ENCODE data around the gene YJU2.
"Not testable (repeated sequence)": the region's sequence is repeated elsewhere in the genome, so short reads cannot be mapped to it uniquely, and the experiment has no call there.

The YJU2 gene

DNA sequence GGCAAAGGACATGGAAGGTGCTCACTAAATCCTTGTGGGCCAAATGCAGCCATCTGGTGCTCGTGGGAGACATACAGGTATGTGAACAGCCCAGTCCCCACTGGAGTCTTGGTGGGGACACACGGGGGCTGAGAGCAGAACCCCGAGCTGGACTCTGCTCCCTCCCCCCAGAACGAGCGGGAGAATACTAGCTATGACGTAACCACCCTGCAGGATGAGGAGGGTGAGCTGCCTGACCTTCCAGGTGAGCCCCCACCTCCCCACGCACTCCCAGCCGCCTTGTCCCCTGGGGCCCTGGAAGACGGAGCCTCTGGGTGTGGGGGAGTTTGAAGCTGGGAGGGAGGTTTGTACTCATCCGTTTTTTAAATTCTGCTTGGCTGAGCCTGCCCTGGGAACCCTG lies 31.1 kb upstream of the YJU2 start:
- no peak overlapping the region for H3K9ac ChIP-seq (ENCODE audit: low read length)
- no peaks in the 10 kb centered on the region for H3K36me3 ChIP-seq (ENCODE audit: control insufficient read depth, insufficient read depth, low read length)
- no peaks in the 10 kb centered on the region for H3K4me1 ChIP-seq (ENCODE audit: control insufficient read depth, insufficient read depth, low read length)
- no peak overlapping the region for H3K4me3 ChIP-seq (ENCODE audit: low read length)
- no peak overlapping the region for H3K27ac ChIP-seq (ENCODE audit: low read depth, low read length)
- no peaks in the 10 kb centered on the region for H3K27me3 ChIP-seq (ENCODE audit: control insufficient read depth, insufficient read depth, low read length)

DNA sequence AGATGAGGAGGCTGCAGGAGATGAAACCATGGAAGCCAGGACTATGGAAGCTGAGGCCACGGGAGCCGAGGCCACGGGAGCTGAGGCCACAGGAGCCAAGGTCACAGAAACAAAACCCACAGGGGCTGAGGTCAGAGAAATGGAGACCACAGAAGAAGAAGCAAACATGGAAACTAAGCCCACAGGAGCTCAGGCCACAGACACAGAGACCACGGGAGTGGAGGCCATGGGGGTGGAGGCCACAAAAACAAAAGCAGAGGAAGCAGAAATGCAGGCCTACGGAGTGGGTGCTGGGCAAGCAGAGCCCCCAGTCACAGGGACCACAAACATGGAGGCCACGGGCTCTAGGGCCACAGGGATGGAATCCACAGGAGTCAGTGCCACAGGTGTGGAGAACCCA lies 30.0 kb upstream of the YJU2 start:
- no peaks in the 10 kb centered on the region for H3K4me1 ChIP-seq (ENCODE audit: control insufficient read depth, insufficient read depth, low read length)
- no peaks in the 10 kb centered on the region for H3K27me3 ChIP-seq (ENCODE audit: control insufficient read depth, insufficient read depth, low read length)
- H3K4me3 ChIP-seq (ENCODE audit: low read length): no peak overlapping the region
- H3K27ac ChIP-seq (ENCODE audit: low read depth, low read length): no peak overlapping the region
- H3K9ac ChIP-seq (ENCODE audit: low read length): no peak overlapping the region
- no peaks in the 10 kb centered on the region for H3K36me3 ChIP-seq (ENCODE audit: control insufficient read depth, insufficient read depth, low read length)

DNA sequence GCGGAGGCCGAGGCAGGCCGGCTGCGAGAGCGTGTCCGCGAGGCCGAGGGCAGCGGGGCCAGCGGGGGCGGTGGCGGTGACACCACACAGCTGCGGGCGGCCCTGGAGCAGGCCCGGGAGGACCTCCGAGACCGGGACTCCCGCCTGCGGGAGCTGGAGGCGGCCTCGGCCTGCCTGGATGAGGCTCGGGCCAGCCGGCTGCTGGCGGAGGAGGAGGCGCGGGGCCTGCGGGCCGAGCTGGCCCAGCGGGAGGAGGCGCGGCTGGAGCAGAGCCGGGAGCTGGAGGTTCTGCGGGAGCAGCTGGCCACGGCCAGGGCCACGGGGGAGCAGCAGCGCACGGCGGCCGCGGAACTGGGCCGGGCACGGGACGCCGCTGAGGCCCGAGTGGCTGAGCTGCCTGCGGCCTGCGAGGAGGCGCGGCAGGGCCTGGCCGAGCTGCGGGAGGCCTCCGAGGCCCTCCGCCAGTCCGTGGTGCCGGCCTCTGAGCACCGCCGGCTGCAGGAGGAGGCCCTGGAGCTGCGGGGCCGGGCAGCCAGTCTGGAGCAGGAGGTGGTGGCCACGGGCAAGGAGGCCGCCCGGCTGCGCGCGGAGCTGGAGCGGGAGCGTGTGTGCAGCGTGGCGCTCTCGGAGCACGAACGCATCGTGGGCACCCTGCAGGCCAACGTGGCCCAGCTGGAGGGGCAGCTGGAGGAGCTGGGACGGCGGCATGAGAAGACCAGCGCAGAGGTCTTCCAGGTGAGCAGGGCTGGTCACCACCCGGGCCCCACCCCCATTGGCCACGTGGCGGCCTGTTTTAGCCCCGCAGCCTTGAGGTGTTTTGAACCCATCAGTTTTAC lies 29.2 kb upstream of the YJU2 start:
- no peak overlapping the region for H3K9ac ChIP-seq (ENCODE audit: low read length)
- H3K4me3 ChIP-seq (ENCODE audit: low read length): no peak overlapping the region
- no peaks in the 10 kb centered on the region for H3K4me1 ChIP-seq (ENCODE audit: control insufficient read depth, insufficient read depth, low read length)
- H3K27me3 ChIP-seq (ENCODE audit: control insufficient read depth, insufficient read depth, low read length): no peaks in the 10 kb centered on the region
- no peaks in the 10 kb centered on the region for H3K36me3 ChIP-seq (ENCODE audit: control insufficient read depth, insufficient read depth, low read length)
- no peak overlapping the region for H3K27ac ChIP-seq (ENCODE audit: low read depth, low read length)

DNA sequence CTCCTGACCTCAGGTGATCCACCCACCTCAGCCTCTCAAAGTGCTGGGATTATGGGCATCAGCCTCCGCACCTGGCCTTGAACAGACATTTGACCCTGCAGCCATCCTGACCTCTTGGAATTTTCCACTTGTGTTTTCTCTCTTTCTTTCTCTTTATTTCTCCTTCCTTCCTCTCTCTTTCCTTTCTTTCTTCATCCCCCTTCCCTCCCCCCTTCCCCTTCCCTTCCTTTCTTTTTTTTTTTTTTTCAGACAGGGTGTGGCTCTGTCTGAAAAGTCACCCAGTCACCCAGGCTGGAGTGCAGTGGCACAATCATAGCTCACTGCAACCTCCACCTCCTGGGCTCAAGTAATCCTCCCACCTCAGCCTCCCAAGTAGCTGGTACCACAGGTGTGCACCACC lies 28.4 kb upstream of the YJU2 start:
- not testable (repeated sequence) for H3K4me1 ChIP-seq (ENCODE audit: control insufficient read depth, insufficient read depth, low read length); H3K9ac ChIP-seq (ENCODE audit: low read length); H3K27me3 ChIP-seq (ENCODE audit: control insufficient read depth, insufficient read depth, low read length); H3K27ac ChIP-seq (ENCODE audit: low read depth, low read length); H3K36me3 ChIP-seq (ENCODE audit: control insufficient read depth, insufficient read depth, low read length); H3K4me3 ChIP-seq (ENCODE audit: low read length)

DNA sequence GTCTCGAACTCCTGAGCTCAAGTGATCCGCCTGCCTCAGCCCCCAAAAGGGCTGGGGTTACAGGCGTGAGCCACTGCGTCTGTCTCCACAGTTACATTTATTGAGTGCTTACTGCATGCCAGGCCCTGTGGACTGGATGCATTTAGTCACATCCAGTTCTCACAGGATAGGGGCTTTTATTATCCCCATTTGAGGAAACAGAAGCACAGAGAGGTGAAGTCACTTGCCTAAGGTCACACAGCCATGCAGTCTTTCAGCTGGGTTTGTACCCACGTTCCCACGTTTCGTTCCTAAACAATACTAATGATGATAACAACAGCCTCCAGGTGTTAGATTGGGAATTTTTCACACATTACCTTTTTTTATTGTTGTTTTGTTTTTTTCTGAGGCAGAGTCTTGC lies 26.7 kb upstream of the YJU2 start:
- H3K27ac ChIP-seq (ENCODE audit: low read depth, low read length): no peak overlapping the region
- peaks cover 7% of the 10 kb centered on the region for H3K27me3 ChIP-seq (ENCODE audit: control insufficient read depth, insufficient read depth, low read length)
- H3K4me1 ChIP-seq (ENCODE audit: control insufficient read depth, insufficient read depth, low read length): no peaks in the 10 kb centered on the region
- H3K36me3 ChIP-seq (ENCODE audit: control insufficient read depth, insufficient read depth, low read length): no peaks in the 10 kb centered on the region
- H3K9ac ChIP-seq (ENCODE audit: low read length): no peak overlapping the region
- no peak overlapping the region for H3K4me3 ChIP-seq (ENCODE audit: low read length)

DNA sequence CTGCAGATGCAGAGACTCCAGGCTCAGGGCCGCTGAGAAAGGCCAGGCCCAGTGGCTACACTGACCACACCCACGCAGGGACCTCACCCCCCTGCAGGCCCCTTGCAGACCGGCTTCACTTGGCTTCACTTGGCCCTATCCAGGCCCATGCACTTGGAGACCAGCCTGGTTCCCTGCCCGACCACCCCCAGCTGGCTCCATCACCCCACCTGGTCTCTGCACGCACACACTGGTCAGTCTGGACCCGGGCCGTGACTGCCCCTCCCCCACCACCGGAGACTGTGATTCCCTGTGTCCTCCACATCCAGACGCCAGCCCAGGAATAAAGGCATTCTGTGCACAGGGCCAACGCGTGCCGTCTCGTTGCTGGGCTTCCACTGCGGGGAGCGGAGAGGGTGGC lies 22.4 kb upstream of the YJU2 start:
- no peaks in the 10 kb centered on the region for H3K4me1 ChIP-seq (ENCODE audit: control insufficient read depth, insufficient read depth, low read length)
- no peaks in the 10 kb centered on the region for H3K36me3 ChIP-seq (ENCODE audit: control insufficient read depth, insufficient read depth, low read length)
- no peak overlapping the region for H3K4me3 ChIP-seq (ENCODE audit: low read length)
- no peak overlapping the region for H3K27ac ChIP-seq (ENCODE audit: low read depth, low read length)
- H3K27me3 ChIP-seq (ENCODE audit: control insufficient read depth, insufficient read depth, low read length): peaks cover 14% of the 10 kb centered on the region
- no peak overlapping the region for H3K9ac ChIP-seq (ENCODE audit: low read length)

DNA sequence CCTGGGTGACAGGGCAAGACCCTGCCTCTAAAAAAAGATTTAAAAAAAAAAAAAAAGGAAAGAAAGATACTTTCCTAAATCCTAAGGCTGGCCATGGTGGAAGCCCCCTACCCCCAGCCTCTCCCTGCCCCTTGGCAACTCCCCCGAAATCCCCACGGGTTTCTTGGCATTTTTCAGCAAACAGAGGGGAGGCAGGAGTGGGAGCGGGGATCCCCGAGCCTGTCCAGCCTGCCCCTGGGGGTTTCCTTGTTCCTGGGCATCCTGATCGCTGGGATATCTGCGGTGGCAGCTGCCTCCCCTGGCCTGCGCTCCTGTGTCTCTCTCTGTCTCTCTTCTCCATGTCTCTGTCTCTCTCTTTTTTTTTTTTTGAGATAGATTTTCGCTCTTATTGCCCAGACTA lies 21.0 kb upstream of the YJU2 start:
- no peak overlapping the region for H3K9ac ChIP-seq (ENCODE audit: low read length)
- no peak overlapping the region for H3K27ac ChIP-seq (ENCODE audit: low read depth, low read length)
- peaks cover 14% of the 10 kb centered on the region for H3K27me3 ChIP-seq (ENCODE audit: control insufficient read depth, insufficient read depth, low read length)
- H3K4me1 ChIP-seq (ENCODE audit: control insufficient read depth, insufficient read depth, low read length): no peaks in the 10 kb centered on the region
- no peak overlapping the region for H3K4me3 ChIP-seq (ENCODE audit: low read length)
- no peaks in the 10 kb centered on the region for H3K36me3 ChIP-seq (ENCODE audit: control insufficient read depth, insufficient read depth, low read length)

DNA sequence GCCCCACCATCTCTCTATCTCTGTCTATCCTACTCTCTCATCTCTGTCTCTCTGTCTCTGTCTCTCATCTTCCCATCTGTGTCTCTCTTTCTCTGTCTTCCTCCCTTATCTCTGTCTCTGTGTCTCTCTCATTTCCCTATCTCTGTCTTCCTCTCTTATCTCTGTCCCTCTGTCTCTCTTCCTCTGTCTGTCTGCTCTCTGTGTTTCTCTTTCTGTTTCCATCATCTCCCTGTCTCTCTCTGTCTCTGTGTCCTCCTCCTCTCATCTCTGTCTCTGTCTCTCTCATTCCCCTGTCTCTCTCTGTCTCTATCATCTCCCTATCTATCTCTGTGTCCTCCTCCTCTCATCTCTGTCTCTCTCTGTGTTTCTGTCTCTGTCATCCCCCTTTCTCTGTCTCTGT lies 19.1 kb upstream of the YJU2 start:
- Histone ChIP-seq H3K36me3 (ENCODE audit: control insufficient read depth, insufficient read depth, low read length) (no peaks in the 10 kb centered on the region), H3K4me1 (ENCODE audit: control insufficient read depth, insufficient read depth, low read length) (no peaks in the 10 kb centered on the region), H3K27me3 (ENCODE audit: control insufficient read depth, insufficient read depth, low read length) (peaks cover 17% of the 10 kb centered on the region), H3K4me3 (ENCODE audit: low read length) (no peak overlapping the region), H3K27ac (ENCODE audit: low read depth, low read length) (no peak overlapping the region), H3K9ac (ENCODE audit: low read length) (no peak overlapping the region)

DNA sequence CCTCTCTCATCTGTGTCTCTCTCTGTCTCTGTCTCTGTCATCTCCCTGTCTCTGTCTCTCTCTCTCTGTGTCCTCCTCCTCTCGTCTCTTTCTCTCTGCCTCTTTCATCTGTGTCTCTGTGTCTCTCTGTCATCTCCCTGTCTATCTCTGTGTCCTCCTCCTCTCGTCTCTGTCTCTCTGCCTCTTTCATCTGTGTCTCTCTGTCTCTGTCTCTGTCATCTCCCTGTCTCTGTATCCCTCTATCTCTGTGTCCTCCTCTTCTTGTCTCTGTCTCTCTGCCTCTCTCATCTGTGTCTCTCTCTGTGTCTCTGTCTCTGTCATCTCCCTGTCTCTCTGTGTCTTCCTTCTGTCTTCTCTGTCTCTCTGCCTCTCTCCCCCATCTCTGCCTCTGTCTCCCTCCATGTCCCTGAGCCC lies 18.1 kb upstream of the YJU2 start:
- Histone ChIP-seq H3K27ac (ENCODE audit: low read depth, low read length) (no peak overlapping the region), H3K4me3 (ENCODE audit: low read length) (no peak overlapping the region), H3K4me1 (ENCODE audit: control insufficient read depth, insufficient read depth, low read length) (no peaks in the 10 kb centered on the region), H3K9ac (ENCODE audit: low read length) (no peak overlapping the region), H3K27me3 (ENCODE audit: control insufficient read depth, insufficient read depth, low read length) (peaks cover 16% of the 10 kb centered on the region), H3K36me3 (ENCODE audit: control insufficient read depth, insufficient read depth, low read length) (no peaks in the 10 kb centered on the region)

DNA sequence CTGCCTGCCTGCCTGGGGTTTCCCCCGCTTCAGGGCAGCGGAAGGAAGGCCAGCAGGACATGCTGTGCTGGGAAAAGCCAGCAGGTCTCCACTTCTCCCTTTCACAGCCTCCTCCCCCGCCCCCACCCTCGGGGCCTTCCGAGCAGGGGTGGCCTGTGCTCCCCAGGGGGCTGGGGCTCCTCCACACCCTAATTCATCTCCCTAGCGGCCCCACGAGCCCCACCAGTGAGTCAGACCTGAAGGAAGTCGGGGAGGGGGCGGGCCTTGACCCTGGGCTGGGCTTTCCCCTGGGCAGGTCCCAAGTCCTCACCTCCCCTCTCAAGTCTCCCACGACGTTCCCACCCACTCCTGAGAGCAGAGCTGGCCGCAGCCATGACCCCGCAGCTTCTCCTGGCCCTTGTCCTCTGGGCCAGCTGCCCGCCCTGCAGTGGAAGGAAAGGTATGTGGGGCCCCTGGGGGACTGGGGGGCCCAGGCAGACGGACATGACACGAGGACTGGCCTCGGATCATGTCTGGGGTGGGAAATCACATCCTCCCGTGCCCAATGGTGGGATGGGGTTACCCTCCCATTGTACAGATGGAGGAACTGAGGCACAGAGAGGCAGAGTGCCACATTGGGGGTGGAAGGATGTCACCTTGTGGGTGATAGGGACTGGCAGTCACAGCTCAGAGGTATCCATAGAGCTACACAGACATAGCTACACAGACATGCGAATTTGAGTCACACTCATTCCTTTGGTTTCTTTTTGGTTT lies 17.5 kb upstream of the YJU2 start, which contains the start of gene EBI3:
TSS of gene EBI3 (plus strand) at position 345 of the 753 bp plus-strand sequence. CDS start at position 373, 28 bp downstream.
- no peak within 1 kb of the TSS for H3K27ac ChIP-seq (ENCODE audit: low read depth, low read length)
- H3K4me1 ChIP-seq (ENCODE audit: control insufficient read depth, insufficient read depth, low read length): no peaks in the 10 kb centered on the region
- H3K9ac ChIP-seq (ENCODE audit: low read length): no peak within 1 kb of the TSS
- peaks cover 13% of the 10 kb centered on the region for H3K27me3 ChIP-seq (ENCODE audit: control insufficient read depth, insufficient read depth, low read length)
- no peaks in the 10 kb centered on the region for H3K36me3 ChIP-seq (ENCODE audit: control insufficient read depth, insufficient read depth, low read length)
- H3K4me3 ChIP-seq (ENCODE audit: low read length): no peak within 1 kb of the TSS

DNA sequence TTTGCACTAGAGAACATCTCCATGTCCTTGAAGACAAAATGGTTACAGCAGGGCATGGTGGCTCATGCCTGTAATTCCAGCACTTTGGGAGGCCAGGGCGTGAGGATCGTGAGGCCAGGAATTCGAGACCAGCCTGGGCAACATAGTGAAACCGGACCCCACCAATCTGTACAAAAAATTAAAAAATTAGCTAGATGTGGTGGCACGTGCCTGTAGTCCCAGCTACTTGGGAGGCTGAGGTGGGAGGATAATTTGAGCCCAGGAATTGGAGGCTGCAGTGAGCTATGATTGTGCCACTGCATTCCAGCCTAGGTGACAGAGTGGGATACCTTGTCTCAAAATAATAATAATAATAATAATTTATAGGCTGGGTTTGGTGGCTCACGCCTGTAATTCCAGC lies 16.6 kb upstream of the YJU2 start:
- H3K27ac ChIP-seq (ENCODE audit: low read depth, low read length); H3K36me3 ChIP-seq (ENCODE audit: control insufficient read depth, insufficient read depth, low read length); H3K4me1 ChIP-seq (ENCODE audit: control insufficient read depth, insufficient read depth, low read length); H3K9ac ChIP-seq (ENCODE audit: low read length); H3K4me3 ChIP-seq (ENCODE audit: low read length): not testable (repeated sequence)
- H3K27me3 ChIP-seq (ENCODE audit: control insufficient read depth, insufficient read depth, low read length): peaks cover 10% of the 10 kb centered on the region

DNA sequence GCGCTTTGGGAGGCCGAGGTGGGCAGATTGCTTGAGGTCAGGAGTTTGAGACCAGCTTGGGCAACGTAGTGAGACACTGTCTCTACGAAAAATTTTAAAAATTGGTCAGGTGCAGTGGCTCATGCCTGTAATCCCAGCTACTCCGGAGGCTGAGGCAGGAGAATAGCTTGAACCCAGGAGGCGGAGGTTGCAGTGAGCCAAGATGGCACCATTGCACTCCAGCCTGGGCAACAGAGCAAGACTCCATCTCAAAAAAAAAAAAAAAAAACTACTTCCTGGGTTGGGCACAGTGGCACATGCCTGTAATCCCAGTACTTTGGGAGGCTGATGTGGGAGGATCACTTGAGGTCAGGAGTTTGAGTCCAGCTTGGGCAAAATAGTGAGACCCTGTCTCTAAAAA lies 15.4 kb upstream of the YJU2 start:
- H3K36me3 ChIP-seq (ENCODE audit: control insufficient read depth, insufficient read depth, low read length); H3K4me3 ChIP-seq (ENCODE audit: low read length); H3K9ac ChIP-seq (ENCODE audit: low read length); H3K4me1 ChIP-seq (ENCODE audit: control insufficient read depth, insufficient read depth, low read length); H3K27ac ChIP-seq (ENCODE audit: low read depth, low read length): not testable (repeated sequence)
- H3K27me3 ChIP-seq (ENCODE audit: control insufficient read depth, insufficient read depth, low read length): peaks cover 10% of the 10 kb centered on the region

DNA sequence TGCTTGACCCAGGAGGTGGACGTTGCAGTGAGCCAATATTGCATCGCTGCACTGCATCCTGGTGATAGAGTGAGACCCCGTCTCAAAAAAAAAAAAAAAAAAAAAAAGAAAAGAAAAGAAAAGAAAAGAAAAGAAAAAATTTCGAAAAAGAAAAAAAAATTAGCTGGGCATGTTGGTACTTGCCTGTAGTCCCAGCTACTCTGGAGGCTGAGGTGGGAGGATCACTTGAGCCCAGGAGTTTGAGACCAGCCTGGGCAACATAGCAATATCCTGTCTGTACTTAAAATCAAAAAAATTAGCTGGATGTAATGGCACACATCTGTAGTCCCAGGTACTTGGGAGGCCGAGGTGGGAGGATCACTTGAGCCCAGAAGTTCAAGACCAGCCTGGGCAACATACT lies 14.7 kb upstream of the YJU2 start:
- H3K9ac ChIP-seq (ENCODE audit: low read length); H3K4me1 ChIP-seq (ENCODE audit: control insufficient read depth, insufficient read depth, low read length); H3K27ac ChIP-seq (ENCODE audit: low read depth, low read length); H3K4me3 ChIP-seq (ENCODE audit: low read length); H3K36me3 ChIP-seq (ENCODE audit: control insufficient read depth, insufficient read depth, low read length): not testable (repeated sequence)
- peaks cover 10% of the 10 kb centered on the region for H3K27me3 ChIP-seq (ENCODE audit: control insufficient read depth, insufficient read depth, low read length)

All from rectal smooth muscle tissue (tissue), 1 donor.